Neural cell (in vitro differentiated cells): ENCODE data around the gene IHH. TPM values are rescaled to one million over a fixed set of nuclear protein-coding genes. Genes with fewer than 3 reads are reported as not detected.

Source experiments
- H2AFZ ChIP-seq: fragments of 200-600, 300-800 bp; sonication (generic), shearing (Covaris generic); 2 replicates; pipeline ENCODE4 v1.6.0; 2014; ENCODE audit warnings: low read depth, mild to moderate bottlenecking, antibody characterized with exemption, low read length, moderate library complexity
- H3F3A ChIP-seq: fragments of 200-600 bp; shearing (Covaris generic); 2 replicates; pipeline ENCODE4 v1.6.1; 2016; ENCODE audit warnings: mild to moderate bottlenecking, moderate library complexity, mixed read lengths, antibody characterized with exemption, low read length; ENCODE audit not compliant: insufficient read depth, poor library complexity, severe bottlenecking
- H3K27ac ChIP-seq: fragments of 200-600, 300-800 bp; sonication (generic), shearing (Covaris generic); 2 replicates; pipeline ENCODE4 v1.5.1; 2014; ENCODE audit warnings: mild to moderate bottlenecking, low read length, moderate library complexity
- H3K27me3 ChIP-seq: fragments of 300-800, 200-600 bp; sonication (generic), shearing (Covaris generic); 2 replicates; pipeline ENCODE4 v1.6.0; 2014; ENCODE audit warnings: mild to moderate bottlenecking, low read depth, low read length, moderate library complexity; ENCODE audit not compliant: insufficient read depth
- H3K36me3 ChIP-seq: fragments of 300-800, 200-600 bp; sonication (generic), shearing (Covaris generic); 2 replicates; pipeline ENCODE4 v1.5.1; 2014; ENCODE audit warnings: mild to moderate bottlenecking, antibody characterized with exemption, low read length, moderate library complexity; ENCODE audit not compliant: insufficient read depth
- H3K4me2 ChIP-seq: fragments of 300-800, 200-600 bp; sonication (generic), shearing (Covaris generic); 2 replicates; pipeline ENCODE4 v1.6.0; 2014; ENCODE audit warnings: mild to moderate bottlenecking, low read length
- H3K4me3 ChIP-seq: fragments of 300-800, 200-600 bp; sonication (generic), shearing (Covaris generic); 2 replicates; pipeline ENCODE4 v1.5.1; 2014; ENCODE audit warnings: mild to moderate bottlenecking, low read length, moderate library complexity
- H3K79me2 ChIP-seq: fragments of 200-600 bp; shearing (Covaris generic); replicated peaks from 2 replicates; pipeline ENCODE4 v1.6.0; 2014; ENCODE audit warnings: mild to moderate bottlenecking, low read length, moderate library complexity; ENCODE audit not compliant: insufficient read depth
- H3K9ac ChIP-seq: fragments of 300-800, 200-600 bp; sonication (generic), shearing (Covaris generic); 2 replicates; pipeline ENCODE4 v1.6.1; 2016; ENCODE audit warnings: mild to moderate bottlenecking, low read length, mixed read lengths
- H3K9me2 ChIP-seq: fragments of 200-600 bp; shearing (Covaris generic); 2 replicates; pipeline ENCODE4 v1.6.1; 2016; ENCODE audit warnings: mild to moderate bottlenecking, low read length, mixed read lengths; ENCODE audit not compliant: insufficient read depth
- H3K9me3 ChIP-seq: fragments of 200-600, 300-800 bp; sonication (generic), shearing (Covaris generic); 2 replicates; pipeline ENCODE4 v1.6.1; 2016; ENCODE audit warnings: mild to moderate bottlenecking, mixed run types, low read length, moderate library complexity, mixed read lengths
- H4K20me1 ChIP-seq: fragments of 200-600 bp; shearing (Covaris generic); 2 replicates; pipeline ENCODE4 v1.6.1; 2016; ENCODE audit warnings: mild to moderate bottlenecking, mixed run types; ENCODE audit not compliant: insufficient read depth
- EP300 ChIP-seq: fragments of 450-650 bp; conservative IDR thresholded peaks from 2 replicates; pipeline ENCODE4 v1.6.1; 2014; ENCODE audit warnings: antibody characterized with exemption, mild to moderate bottlenecking, moderate library complexity; ENCODE audit not compliant: poor library complexity, severe bottlenecking
- EZH2 ChIP-seq: fragments of 200-600, 300-800 bp; shearing (Covaris generic), sonication (generic); IDR thresholded peaks from 2 replicates; pipeline ENCODE4 v1.6.1; 2014; ENCODE audit warnings: antibody characterized with exemption, low read length, borderline replicate concordance, mild to moderate bottlenecking; ENCODE audit not compliant: insufficient read depth, poor library complexity, severe bottlenecking
- MXI1 ChIP-seq: fragments of 450-650 bp; conservative IDR thresholded peaks from 2 replicates; pipeline ENCODE4 v1.6.1; 2014; ENCODE audit warnings: antibody characterized with exemption, mild to moderate bottlenecking; ENCODE audit not compliant: poor library complexity, severe bottlenecking
- POLR2AphosphoS5 ChIP-seq: IDR thresholded peaks from 2 replicates; pipeline ENCODE4 v1.6.1; 2012
- RAD21 ChIP-seq: fragments of 450-650 bp; conservative IDR thresholded peaks from 2 replicates; pipeline ENCODE4 v1.6.1; 2014; ENCODE audit warnings: antibody characterized with exemption, mild to moderate bottlenecking, moderate library complexity
- SMC3 ChIP-seq: fragments of 450-650 bp; conservative IDR thresholded peaks from 2 replicates; pipeline ENCODE4 v1.6.1; 2014; ENCODE audit warnings: antibody characterized with exemption, mild to moderate bottlenecking, moderate library complexity; ENCODE audit not compliant: poor library complexity
- TAF1 ChIP-seq: IDR thresholded peaks from 2 replicates; pipeline ENCODE4 v1.6.1; 2012; ENCODE audit warnings: low read depth
- polyA plus RNA-seq: library from polyadenylated mRNA; depleted of rRNA; stranded (reverse); fragments of >200 nt; gene quantifications from 2 replicates; pipeline ENCODE4 v1.2.3, GENCODE V29; 2014
- TF ChIP-seq, protein P1 (sequence below): IDR thresholded peaks from 2 replicates; pipeline ENCODE4 v1.6.1; 2012; ENCODE audit warnings: borderline replicate concordance
- TF ChIP-seq, protein P2 (sequence below): fragments of 450-650 bp; IDR thresholded peaks from 2 replicates; pipeline ENCODE4 v1.5.1; 2014; ENCODE audit warnings: antibody characterized with exemption, mild to moderate bottlenecking, moderate library complexity; ENCODE audit not compliant: poor library complexity, severe bottlenecking

Gene IHH
- polyA plus RNA-seq, 1 donor from 2014 or later, result not detected

DNA sequence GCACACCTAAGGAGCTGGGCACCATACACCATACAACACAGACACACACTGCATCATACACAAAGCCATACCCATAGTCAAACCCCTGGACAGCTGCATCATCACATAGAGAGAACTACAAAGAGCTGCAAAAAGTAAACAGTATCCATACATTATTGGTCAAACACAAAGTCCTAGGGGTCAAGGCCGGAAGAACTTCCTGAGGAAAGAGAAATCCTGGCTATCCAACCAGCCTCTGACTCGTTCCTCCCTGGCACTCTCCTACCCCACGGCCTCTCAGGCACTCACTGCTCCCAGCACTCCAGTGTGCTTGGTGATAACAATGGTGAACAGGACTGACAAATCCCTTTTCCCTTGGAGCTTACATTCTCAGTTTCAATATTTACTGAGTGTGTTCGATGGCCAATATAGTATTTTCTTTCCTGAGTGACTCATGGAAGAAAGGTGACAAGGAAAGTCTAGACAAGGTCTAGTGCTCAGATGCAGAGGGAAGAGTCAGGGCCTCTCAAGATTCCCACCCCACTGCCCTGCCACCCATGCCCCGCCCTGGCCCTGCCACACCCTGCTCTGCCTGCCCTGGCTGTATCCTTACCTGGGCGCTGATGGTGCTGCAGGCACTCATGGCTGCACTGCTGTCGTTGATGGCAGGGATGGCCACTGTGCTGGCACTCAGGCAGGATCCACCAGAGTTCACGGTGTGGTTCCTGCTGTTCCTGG lies 22.8 kb downstream of the IHH start:
- Histone ChIP-seq H3K79me2 (no peaks in the 10 kb centered on the region), H3K9ac (no peak overlapping the region), H3K27me3 (peaks cover 7% of the 10 kb centered on the region), H3K9me3 (no peaks in the 10 kb centered on the region), H3F3A (no peaks in the 10 kb centered on the region), H3K4me2 (no peak overlapping the region), H3K36me3 (no peaks in the 10 kb centered on the region), H3K9me2 (no peaks in the 10 kb centered on the region), H3K4me3 (no peak overlapping the region), H4K20me1 (no peaks in the 10 kb centered on the region), H2AFZ (no peak overlapping the region), H3K27ac (no peak overlapping the region)
- TF ChIP-seq SMC3, result no peak
- TF ChIP-seq POLR2AphosphoS5, result no peak
- no peak for TF ChIP-seq EP300
- no peak for TF ChIP-seq EZH2

DNA sequence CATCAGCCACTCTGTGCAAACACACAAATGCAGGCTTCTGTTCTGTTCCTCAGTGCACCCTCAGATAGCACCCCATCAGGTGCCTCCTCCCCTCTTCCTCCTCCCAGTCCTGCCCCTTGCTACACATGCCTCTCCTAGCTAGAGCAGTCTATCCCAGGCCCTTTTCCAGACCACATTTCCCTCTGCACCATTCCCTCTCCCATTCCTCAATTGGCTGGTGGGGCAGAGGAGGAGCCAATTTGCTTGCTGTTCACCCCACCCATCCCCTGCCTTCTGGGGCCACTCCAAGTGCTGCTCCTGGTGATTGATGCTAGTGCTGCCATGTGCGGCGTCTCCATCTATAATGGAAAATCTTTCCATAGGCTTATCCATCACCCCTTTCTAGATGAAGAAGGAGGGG lies 24.8 kb downstream of the IHH start:
- no peaks in the 10 kb centered on the region for H3K27me3 ChIP-seq
- H3K79me2 ChIP-seq, result no peaks in the 10 kb centered on the region
- no peaks in the 10 kb centered on the region for H3K9me3 ChIP-seq
- no peaks in the 10 kb centered on the region for H3K9me2 ChIP-seq
- no peak overlapping the region for H3K27ac ChIP-seq
- H4K20me1 ChIP-seq, result no peaks in the 10 kb centered on the region
- no peaks in the 10 kb centered on the region for H3F3A ChIP-seq
- H3K9ac ChIP-seq, result no peak overlapping the region
- TF ChIP-seq RAD21 (no peak), EP300 (no peak), SMC3 (no peak), EZH2 (no peak), POLR2AphosphoS5 (no peak), TAF1 (no peak), MXI1 (no peak)
- TF ChIP-seq, protein P1, sequence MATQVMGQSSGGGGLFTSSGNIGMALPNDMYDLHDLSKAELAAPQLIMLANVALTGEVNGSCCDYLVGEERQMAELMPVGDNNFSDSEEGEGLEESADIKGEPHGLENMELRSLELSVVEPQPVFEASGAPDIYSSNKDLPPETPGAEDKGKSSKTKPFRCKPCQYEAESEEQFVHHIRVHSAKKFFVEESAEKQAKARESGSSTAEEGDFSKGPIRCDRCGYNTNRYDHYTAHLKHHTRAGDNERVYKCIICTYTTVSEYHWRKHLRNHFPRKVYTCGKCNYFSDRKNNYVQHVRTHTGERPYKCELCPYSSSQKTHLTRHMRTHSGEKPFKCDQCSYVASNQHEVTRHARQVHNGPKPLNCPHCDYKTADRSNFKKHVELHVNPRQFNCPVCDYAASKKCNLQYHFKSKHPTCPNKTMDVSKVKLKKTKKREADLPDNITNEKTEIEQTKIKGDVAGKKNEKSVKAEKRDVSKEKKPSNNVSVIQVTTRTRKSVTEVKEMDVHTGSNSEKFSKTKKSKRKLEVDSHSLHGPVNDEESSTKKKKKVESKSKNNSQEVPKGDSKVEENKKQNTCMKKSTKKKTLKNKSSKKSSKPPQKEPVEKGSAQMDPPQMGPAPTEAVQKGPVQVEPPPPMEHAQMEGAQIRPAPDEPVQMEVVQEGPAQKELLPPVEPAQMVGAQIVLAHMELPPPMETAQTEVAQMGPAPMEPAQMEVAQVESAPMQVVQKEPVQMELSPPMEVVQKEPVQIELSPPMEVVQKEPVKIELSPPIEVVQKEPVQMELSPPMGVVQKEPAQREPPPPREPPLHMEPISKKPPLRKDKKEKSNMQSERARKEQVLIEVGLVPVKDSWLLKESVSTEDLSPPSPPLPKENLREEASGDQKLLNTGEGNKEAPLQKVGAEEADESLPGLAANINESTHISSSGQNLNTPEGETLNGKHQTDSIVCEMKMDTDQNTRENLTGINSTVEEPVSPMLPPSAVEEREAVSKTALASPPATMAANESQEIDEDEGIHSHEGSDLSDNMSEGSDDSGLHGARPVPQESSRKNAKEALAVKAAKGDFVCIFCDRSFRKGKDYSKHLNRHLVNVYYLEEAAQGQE, result no peak
- TF ChIP-seq, protein P2, sequence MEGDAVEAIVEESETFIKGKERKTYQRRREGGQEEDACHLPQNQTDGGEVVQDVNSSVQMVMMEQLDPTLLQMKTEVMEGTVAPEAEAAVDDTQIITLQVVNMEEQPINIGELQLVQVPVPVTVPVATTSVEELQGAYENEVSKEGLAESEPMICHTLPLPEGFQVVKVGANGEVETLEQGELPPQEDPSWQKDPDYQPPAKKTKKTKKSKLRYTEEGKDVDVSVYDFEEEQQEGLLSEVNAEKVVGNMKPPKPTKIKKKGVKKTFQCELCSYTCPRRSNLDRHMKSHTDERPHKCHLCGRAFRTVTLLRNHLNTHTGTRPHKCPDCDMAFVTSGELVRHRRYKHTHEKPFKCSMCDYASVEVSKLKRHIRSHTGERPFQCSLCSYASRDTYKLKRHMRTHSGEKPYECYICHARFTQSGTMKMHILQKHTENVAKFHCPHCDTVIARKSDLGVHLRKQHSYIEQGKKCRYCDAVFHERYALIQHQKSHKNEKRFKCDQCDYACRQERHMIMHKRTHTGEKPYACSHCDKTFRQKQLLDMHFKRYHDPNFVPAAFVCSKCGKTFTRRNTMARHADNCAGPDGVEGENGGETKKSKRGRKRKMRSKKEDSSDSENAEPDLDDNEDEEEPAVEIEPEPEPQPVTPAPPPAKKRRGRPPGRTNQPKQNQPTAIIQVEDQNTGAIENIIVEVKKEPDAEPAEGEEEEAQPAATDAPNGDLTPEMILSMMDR, result no peak
- no peak overlapping the region for H3K4me3 ChIP-seq
- H2AFZ ChIP-seq, result no peak overlapping the region
- no peak overlapping the region for H3K4me2 ChIP-seq
- H3K36me3 ChIP-seq, result no peaks in the 10 kb centered on the region
